Common myeloid progenitor, CD34-positive (primary cell): ENCODE results near the gene PARVB.
A peak's percentile ranks its signal among the peaks of the same experiment; 100 is the strongest.

Experiments used
- CTCF ChIA-PET: fragments of 350-600 bp; sonication (Branson Sonifier 250); formaldehyde crosslinking; loops from one replicate; lab custom pipeline; 2021; ENCODE audit warnings: antibody characterized with exemption; lab: Charles Lee
- POLR2A ChIA-PET: fragments of 350-600 bp; sonication (Branson Sonifier 250); formaldehyde crosslinking; loops from one replicate; lab custom pipeline; 2021; ENCODE audit warnings: antibody characterized with exemption; lab: Charles Lee
- DNase-seq, 3 donors: peaks; one replicate each; pipeline versions ENCODE4 v3.0.0 to v3.0.0-alpha.2; 2013
- H3K27ac ChIP-seq, 2 experiments: 1 replicate in 1 of 2; 2 replicates in 1 of 2; pipeline ENCODE4 v1.7.0; 2013; ENCODE audit warnings: inconsistent platforms in 2 of 2, low read length in 2 of 2, mild to moderate bottlenecking in 2 of 2, low read depth in 1 of 2, moderate library complexity in 1 of 2; ENCODE audit not compliant: severe bottlenecking in 2 of 2, insufficient read depth in 1 of 2, poor library complexity in 1 of 2
- H3K27me3 ChIP-seq, 5 experiments: replicated peaks in 2 of 5; 1 replicate in 3 of 5; 2 replicates in 2 of 5; pipeline versions ENCODE4 v1.6.1 to v1.7.0; 2013; ENCODE audit warnings: low read length in 4 of 5, mild to moderate bottlenecking in 2 of 5, moderate library complexity in 2 of 5, inconsistent platforms in 1 of 5; ENCODE audit not compliant: insufficient read depth in 5 of 5, control insufficient read depth in 4 of 5
- H3K36me3 ChIP-seq, 4 experiments: 1 replicate in 2 of 4; 2 replicates in 2 of 4; pipeline versions ENCODE4 v1.6.1 to v1.7.0; 2013; ENCODE audit warnings: low read length in 3 of 4, control low read depth in 1 of 4, mild to moderate bottlenecking in 1 of 4; ENCODE audit not compliant: control insufficient read depth in 4 of 4, insufficient read depth in 4 of 4
- H3K4me1 ChIP-seq, 4 experiments: 1 replicate in 3 of 4; 2 replicates in 1 of 4; pipeline versions ENCODE4 v1.6.1 to v1.7.1; 2013; ENCODE audit warnings: low read length in 3 of 4, mild to moderate bottlenecking in 3 of 4, control low read depth in 1 of 4, inconsistent platforms in 1 of 4, moderate library complexity in 1 of 4; ENCODE audit not compliant: control insufficient read depth in 4 of 4, insufficient read depth in 4 of 4; ENCODE audit errors: control extremely low read depth in 1 of 4
- H3K4me3 ChIP-seq, 7 experiments: 1 replicate in 4 of 7; 2 replicates in 3 of 7; pipeline versions ENCODE4 v1.5.1 to v1.7.0; 2013; ENCODE audit warnings: mild to moderate bottlenecking in 7 of 7, low read length in 6 of 7, moderate library complexity in 6 of 7, inconsistent platforms in 2 of 7, low read depth in 2 of 7, control low read depth in 1 of 7; ENCODE audit not compliant: insufficient read depth in 4 of 7, control insufficient read depth in 1 of 7; ENCODE audit errors: extremely low read depth in 1 of 7
- H3K9me3 ChIP-seq, 5 experiments: 1 replicate in 4 of 5; 2 replicates in 1 of 5; pipeline versions ENCODE4 v1.6.1 to v1.7.1; 2013; ENCODE audit warnings: low read length in 4 of 5, mild to moderate bottlenecking in 2 of 5, inconsistent platforms in 1 of 5, low read depth in 1 of 5, moderate library complexity in 1 of 5; ENCODE audit not compliant: control insufficient read depth in 4 of 5, insufficient read depth in 2 of 5; ENCODE audit errors: control extremely low read depth in 1 of 5
- WGBS: methylation state at CpG from one replicate; pipeline ENCODE4 v1.1.5; 2013; ENCODE audit not compliant: insufficient coverage; 5-methylcytosine and 5-hydroxymethylcytosine counted together

Gene PARVB

DNA sequence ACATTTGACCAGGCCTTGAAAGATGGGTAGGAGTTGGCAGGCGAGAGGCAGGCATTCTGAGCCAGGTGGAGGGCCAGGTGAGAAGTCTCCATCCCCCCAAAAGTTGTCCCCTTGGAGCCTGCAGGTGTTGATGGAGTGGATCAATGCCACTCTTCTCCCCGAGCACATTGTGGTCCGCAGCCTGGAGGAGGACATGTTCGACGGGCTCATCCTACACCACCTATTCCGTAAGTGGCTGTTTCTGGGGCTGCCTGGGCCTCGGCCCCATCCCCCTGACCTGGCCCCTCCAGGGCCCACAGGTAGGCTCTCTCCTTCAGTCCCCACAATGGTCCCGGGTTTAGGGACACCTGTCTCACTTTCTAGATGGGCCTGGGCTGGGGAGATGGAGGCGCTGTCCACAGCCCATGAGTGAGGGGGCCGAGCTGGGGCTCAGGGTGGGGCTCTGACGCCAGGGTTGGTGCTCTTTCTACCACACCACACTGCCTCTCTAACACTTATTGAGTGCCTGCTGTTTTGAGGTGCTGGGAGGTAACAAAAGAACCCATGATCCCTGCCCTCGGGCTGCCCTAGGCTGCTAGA lies 163.6 kb downstream of the PARVB start:
- Histone ChIP-seq H3K4me1 (peaks cover 4 to 40% (median 28%) of the 10 kb centered on the region in 4 experiments), H3K27ac (no peak overlapping the region), H3K9me3 (no peaks in the 10 kb centered on the region), H3K27me3 (no peaks in the 10 kb centered on the region), H3K36me3 (peaks cover 0 to 60% (median 37%) of the 10 kb centered on the region in 4 experiments), H3K4me3 (no peak overlapping the region)
- 97% methylated on average over 9 of the region's 12 CpGs for WGBS
- POLR2A ChIA-PET: no interaction called here
- DNase-seq: no peak
- CTCF ChIA-PET: no interaction called here

DNA sequence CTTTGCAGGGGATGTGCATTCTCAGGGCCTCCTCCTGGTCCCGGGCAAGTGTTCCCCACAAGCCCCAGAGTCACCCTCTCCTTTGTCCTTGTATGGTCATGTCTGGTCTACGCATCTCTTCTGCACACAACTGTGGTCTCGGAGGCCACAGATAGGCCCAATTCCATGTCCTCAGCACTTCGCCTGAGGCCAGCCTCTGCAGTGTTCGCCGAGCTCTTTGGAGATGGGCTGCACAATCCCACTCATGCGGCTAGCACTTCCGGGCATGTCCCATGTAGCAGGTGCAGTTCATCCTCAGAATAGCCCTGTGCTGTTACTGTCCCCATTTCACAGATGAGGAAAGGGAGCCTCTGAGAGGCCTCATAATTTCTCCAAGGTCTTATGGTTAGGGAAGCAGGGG lies 164.2 kb downstream of the PARVB start:
- H3K36me3 ChIP-seq: peaks cover 3 to 62% (median 37%) of the 10 kb centered on the region in 4 experiments
- POLR2A ChIA-PET: no interaction called here
- CTCF ChIA-PET: no interaction called here
- no peak overlapping the region for H3K4me3 ChIP-seq
- DNase-seq: no peak
- no peaks in the 10 kb centered on the region for H3K27me3 ChIP-seq
- 96% methylated on average over 8 of the region's 8 CpGs for WGBS
- no peaks in the 10 kb centered on the region for H3K9me3 ChIP-seq
- H3K4me1 ChIP-seq: peaks cover 4 to 40% (median 28%) of the 10 kb centered on the region in 4 experiments
- no peak overlapping the region for H3K27ac ChIP-seq

DNA sequence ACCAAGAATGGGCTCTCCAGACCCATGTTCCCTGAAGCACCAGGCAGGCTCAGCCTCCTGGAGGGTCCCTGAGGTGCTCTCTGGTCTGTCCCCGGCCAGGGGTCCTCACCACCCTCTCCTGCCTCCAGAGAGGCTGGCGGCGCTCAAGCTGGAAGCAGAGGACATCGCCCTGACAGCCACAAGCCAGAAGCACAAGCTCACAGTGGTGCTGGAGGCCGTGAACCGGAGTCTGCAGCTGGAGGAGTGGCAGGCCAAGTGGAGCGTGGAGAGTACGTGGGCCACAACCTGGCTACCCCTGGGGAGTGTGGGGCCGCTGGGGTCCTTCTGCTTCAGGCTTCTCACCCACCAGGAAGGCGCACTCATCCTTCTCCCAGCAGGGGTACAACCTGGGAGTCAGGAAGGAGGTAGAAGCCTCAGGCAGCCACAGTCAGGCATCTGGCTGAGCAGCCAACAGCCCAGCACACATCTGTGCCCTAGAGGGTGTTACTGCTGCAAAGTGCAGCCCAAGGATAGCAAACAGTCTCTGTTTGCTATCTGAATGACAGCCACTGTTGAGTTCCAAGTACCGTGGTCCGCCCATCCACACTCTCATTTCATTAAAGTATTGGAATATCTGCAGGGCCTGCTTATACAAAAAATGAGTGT lies 165.0 kb downstream of the PARVB start:
- H3K27me3 ChIP-seq: no peaks in the 10 kb centered on the region
- WGBS: 89% methylated on average over 6 of the region's 12 CpGs
- H3K9me3 ChIP-seq: no peaks in the 10 kb centered on the region
- H3K27ac ChIP-seq: no peak overlapping the region
- ChIA-PET POLR2A (interaction anchor here (0.8 kb wide), 1 partner anchor 54 kb away, joined by 3 read pairs; no protein-coding TSS in a partner anchor), CTCF (no interaction called here)
- peaks cover 4 to 37% (median 31%) of the 10 kb centered on the region in 4 experiments for H3K4me1 ChIP-seq
- DNase-seq: no peak
- no peak overlapping the region for H3K4me3 ChIP-seq
- H3K36me3 ChIP-seq: peaks cover 8 to 62% (median 37%) of the 10 kb centered on the region in 4 experiments

DNA sequence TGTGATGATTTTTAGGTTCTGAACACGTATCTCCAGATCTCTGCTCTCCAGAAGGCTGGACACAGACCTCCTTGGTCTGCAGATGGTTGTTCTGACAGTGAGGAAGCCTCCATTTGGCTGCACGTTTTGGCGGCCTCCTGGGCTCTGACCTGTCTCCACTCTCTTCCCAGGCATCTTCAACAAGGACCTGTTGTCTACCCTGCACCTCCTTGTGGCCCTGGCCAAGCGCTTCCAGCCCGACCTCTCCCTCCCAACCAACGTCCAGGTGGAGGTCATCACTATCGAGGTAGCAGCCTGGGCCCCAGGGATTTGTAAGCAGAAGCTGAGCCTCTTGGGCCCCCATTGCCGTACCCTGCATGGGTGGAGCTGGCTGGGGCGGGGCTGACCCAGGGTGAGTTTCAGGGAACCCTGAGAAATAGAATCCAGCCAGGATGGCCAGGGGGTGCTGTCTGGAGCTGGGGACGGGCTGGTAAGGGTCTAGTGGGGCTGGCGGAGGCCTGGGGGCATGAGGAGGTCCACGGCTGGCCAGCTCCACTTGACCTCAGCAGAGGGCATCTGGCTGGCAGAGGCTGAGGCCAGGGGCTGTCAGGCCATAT lies 166.4 kb downstream of the PARVB start:
- no peak overlapping the region for H3K27ac ChIP-seq
- 95% methylated on average over 8 of the region's 12 CpGs for WGBS
- DNase-seq: no peak
- peaks cover 9 to 64% (median 37%) of the 10 kb centered on the region in 4 experiments for H3K36me3 ChIP-seq
- no peaks in the 10 kb centered on the region for H3K27me3 ChIP-seq
- H3K4me3 ChIP-seq: no peak overlapping the region
- H3K9me3 ChIP-seq: no peaks in the 10 kb centered on the region
- H3K4me1 ChIP-seq: peaks cover 4 to 37% (median 32%) of the 10 kb centered on the region in 4 experiments
- POLR2A ChIA-PET: no interaction called here
- CTCF ChIA-PET: interaction anchor here (0.7 kb wide), 1 partner anchor 199 kb away, joined by 3 read pairs; no protein-coding TSS in a partner anchor

DNA sequence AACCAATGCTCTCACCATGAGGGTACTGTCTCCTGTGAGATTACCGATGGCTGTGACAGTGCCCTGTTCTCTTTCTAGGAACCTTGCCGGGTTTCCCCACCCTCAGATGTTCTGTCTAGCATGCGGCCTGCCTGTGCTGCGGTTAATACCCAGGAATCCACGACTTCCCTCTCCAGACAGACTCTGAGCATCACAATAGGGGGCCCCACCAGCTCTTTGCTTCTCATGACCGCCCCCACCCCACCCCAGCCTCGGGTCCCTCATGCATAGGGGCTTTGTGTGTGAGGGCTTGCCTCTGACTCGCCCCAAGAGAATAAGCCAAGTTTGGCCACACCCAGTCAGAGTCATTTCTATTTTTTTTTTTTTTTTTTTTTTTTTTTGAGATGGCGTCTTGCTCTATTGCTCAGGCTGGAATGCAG lies 166.9 kb downstream of the PARVB start:
- no peak overlapping the region for H3K27ac ChIP-seq
- ChIA-PET POLR2A (interaction anchor here (0.6 kb wide), 1 partner anchor 105 kb away, joined by 3 read pairs; no protein-coding TSS in a partner anchor), CTCF (interaction anchor here (0.7 to 1.0 kb wide), 2 partner anchors 9 to 200 kb away, joined by 3 to 4 read pairs; no protein-coding TSS in a partner anchor)
- H3K36me3 ChIP-seq: peaks cover 9 to 64% (median 35%) of the 10 kb centered on the region in 4 experiments
- H3K4me1 ChIP-seq: peaks cover 4 to 37% (median 32%) of the 10 kb centered on the region in 4 experiments
- 78% methylated on average over 1 of the region's 9 CpGs for WGBS
- no peak overlapping the region for H3K4me3 ChIP-seq
- H3K9me3 ChIP-seq: no peaks in the 10 kb centered on the region
- no peaks in the 10 kb centered on the region for H3K27me3 ChIP-seq
- DNase-seq: peak in 2 of 3 donors; percentile 25 to 36

DNA sequence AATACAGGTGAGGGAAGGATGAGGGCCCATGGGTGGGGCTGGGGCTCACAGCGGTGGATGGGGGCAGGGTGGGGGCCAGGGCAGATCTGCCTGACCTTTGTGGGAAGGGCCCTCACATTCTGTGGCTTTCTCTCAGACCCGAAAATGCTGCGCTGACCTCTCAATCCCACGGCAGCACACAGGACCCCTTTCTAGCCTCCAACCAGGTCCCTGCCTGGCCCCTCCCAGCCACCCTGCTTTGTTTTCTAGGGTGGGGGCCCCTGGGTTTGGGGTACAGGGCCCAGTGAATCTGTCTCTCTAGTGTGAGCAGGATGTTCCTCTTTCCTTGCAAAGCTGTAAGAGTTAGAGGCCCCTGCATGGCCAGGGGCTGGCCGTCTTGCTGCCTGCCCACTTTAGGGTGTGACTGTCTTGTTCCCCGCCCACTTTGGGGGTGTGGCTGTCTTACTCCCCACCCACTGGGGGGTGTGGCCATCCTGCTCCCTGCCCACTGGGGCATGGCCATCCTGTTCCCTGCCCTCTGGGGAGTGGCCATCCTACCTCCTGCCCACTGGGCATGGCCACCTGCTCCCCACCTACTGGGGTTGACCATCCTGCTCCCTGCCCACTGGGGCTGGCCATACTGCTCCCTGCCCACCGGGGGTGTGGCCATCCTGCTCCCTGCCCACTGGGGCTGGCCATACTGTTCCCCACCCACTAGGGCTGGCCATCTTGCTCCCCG lies 168.2 kb downstream of the PARVB start:
- 75% methylated on average over 5 of the region's 8 CpGs for WGBS

More for the DNA sequence above, 168.2 kb downstream of the PARVB start:
- Histone ChIP-seq H3K9me3 (no peaks in the 10 kb centered on the region), H3K27ac (peak overlapping the region in 1 of 2 experiments; percentile 36), H3K27me3 (no peaks in the 10 kb centered on the region), H3K36me3 (peaks cover 9 to 70% (median 36%) of the 10 kb centered on the region in 4 experiments), H3K4me3 (no peak overlapping the region), H3K4me1 (peaks cover 4 to 37% (median 29%) of the 10 kb centered on the region in 4 experiments)
- peak; percentile 81 to 90 (median 88) for DNase-seq
- POLR2A ChIA-PET: interaction anchor here (1.2 kb wide), 1 partner anchor 11 kb away, joined by 6 read pairs; the partner anchor contains the start of gene PARVG
- CTCF ChIA-PET: interaction anchor here (1.0 kb wide), 1 partner anchor 10 kb away, joined by 4 read pairs; no protein-coding TSS in a partner anchor
